ENCODE measurements around the gene TRIM25. TPM values are rescaled to one million over a fixed set of nuclear protein-coding genes. Genes with fewer than 3 reads are reported as not detected.

The TRIM25 gene
- polyA plus RNA-seq, 1 of the 3 experiments (the other 2 are of a cell fraction) = 17.1 TPM

DNA sequence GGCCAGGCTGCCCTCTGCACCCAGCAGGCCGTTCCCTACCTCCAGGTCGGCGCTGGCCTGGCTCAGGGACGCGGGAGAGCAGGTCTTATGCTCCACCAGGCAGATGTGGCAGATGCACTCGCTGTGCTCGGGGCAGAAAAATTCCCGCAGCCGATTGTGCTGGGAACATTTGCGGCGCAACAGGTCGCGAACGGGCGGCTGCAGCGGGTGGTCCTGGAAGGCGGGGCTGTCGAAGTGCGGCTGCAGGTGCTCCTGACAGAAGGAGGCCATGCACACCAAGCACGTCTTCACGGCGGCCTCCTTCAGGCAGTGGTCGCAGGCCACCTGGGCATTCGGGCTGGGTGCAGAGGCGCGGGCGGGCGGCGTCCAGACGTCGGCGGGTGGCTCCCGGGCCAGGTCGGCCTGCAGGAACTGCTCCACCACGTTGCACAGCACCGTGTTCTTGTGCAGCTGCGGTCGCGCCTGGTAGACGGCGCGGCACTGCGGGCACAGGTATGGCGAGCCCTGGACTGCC lies 439 bp downstream of the TRIM25 start:
- Histone ChIP-seq H3K27me3 (ENCODE audit: insufficient read depth) (no peaks in the 10 kb centered on the region), H3K36me3 (replicated peaks in 1 of 2; ENCODE audit: control insufficient read depth in 1 of 2, insufficient read depth in 2 of 2, low read length in 1 of 2) (no peaks in the 10 kb centered on the region), H3K79me2 (ENCODE audit: insufficient read depth) (peaks cover 43% of the 10 kb centered on the region), H3K9me2 (no peaks in the 10 kb centered on the region), H3K9ac (peak overlapping the region; percentile 89), H4K20me1 (ENCODE audit: insufficient read depth) (no peaks in the 10 kb centered on the region), H3K27ac (ENCODE audit: low read depth in 2 of 2, low read length in 1 of 2) (peak overlapping the region; percentile 56 to 75; a peak in 3 of 4 replicates), H3K4me2 (peak overlapping the region; percentile 90), H3K9me3 (no peaks in the 10 kb centered on the region; the same call in 1 of the 2 replicates), H3K4me1 (ENCODE audit: control insufficient read depth in 1 of 2, insufficient read depth in 2 of 2, low read depth in 1 of 2, low read length in 1 of 2) (peaks cover 13 to 23% of the 10 kb centered on the region in 2 experiments; a peak in 2 of 4 replicates), H3F3A (replicated peaks; ENCODE audit: insufficient read depth) (peaks cover 19% of the 10 kb centered on the region), H3K4me3 (ENCODE audit: low read depth in 2 of 2, low read length in 1 of 2) (peak overlapping the region; percentile 73 to 84), H2AFZ (ENCODE audit: low read depth) (peak overlapping the region; percentile 71; the same call in 1 of the 2 replicates)
- ChIA-PET CTCF (interaction anchor here (0.8 to 1.8 kb wide), 5 partner anchors 10 to 100 kb away, joined by 4 to 9 read pairs (median 4); no protein-coding TSS in a partner anchor), POLR2A (interaction anchor here (0.6 to 1.4 kb wide), 11 partner anchors 9 to 96 kb away, joined by 3 to 8 read pairs (median 4); partner anchors contain the start of genes C17orf67, COIL, DGKE and SCPEP1)
- 23% methylated on average over 23 of the region's 44 CpGs for WGBS (ENCODE audit: low lambda C conversion rate)
- peak; percentile 73 for DNase-seq
- no peak for TF ChIP-seq JUND (IDR thresholded peaks at IDR 0.05)
- no peak for TF ChIP-seq NRF1 (IDR thresholded peaks at IDR 0.05; ENCODE audit: low read depth, low read length)
- no peak for TF ChIP-seq RAD21 (IDR thresholded peaks at IDR 0.05; ENCODE audit: low read length)
- TF ChIP-seq YY1 (IDR thresholded peaks at IDR 0.05; ENCODE audit: low read depth) = peak; percentile 11; the same call in 1 of the 2 replicates
- peak; percentile 62; the same call in 1 of the 2 replicates for TF ChIP-seq MXI1 (IDR thresholded peaks at IDR 0.05; ENCODE audit: low read depth, low read length)

DNA sequence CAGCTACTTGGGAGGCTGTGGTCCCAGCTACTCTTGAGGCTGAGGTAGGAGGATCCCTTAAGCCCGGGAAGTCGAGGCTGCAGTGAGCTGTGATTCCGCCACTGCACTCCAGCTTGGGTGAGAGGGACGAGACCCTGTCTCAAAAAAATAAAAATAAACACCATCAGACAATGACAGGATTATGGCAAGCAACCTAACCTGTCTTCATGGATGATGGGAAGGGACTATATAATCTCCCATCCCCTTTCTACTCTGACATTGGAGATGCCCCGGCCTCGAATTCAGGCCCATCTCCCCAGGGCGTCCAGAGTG lies 893 bp downstream of the TRIM25 start:
- CTCF ChIA-PET = interaction anchor here (1.8 kb wide), 1 partner anchor 9 kb away, joined by 9 read pairs; no protein-coding TSS in a partner anchor
- no peak for DNase-seq
- no peak overlapping the region for H3K27ac ChIP-seq (ENCODE audit: low read depth in 2 of 2, low read length in 1 of 2)
- H2AFZ ChIP-seq (ENCODE audit: low read depth) = peak overlapping the region; percentile 71; the same call in 1 of the 2 replicates
- peak overlapping the region; percentile 73 to 84 for H3K4me3 ChIP-seq (ENCODE audit: low read depth in 2 of 2, low read length in 1 of 2)
- peaks cover 19% of the 10 kb centered on the region for H3F3A ChIP-seq (replicated peaks; ENCODE audit: insufficient read depth)
- H3K9ac ChIP-seq = peak overlapping the region; percentile 89; the same call in 1 of the 2 replicates
- H3K4me1 ChIP-seq (ENCODE audit: control insufficient read depth in 1 of 2, insufficient read depth in 2 of 2, low read depth in 1 of 2, low read length in 1 of 2) = peaks cover 13 to 23% of the 10 kb centered on the region in 2 experiments; a peak in 2 of 4 replicates
- POLR2A ChIA-PET = interaction anchor here (0.6 to 1.4 kb wide), 3 partner anchors 29 to 93 kb away, joined by 3 to 8 read pairs (median 4); partner anchors contain the start of genes C17orf67 and DGKE
- no peaks in the 10 kb centered on the region for H3K9me2 ChIP-seq
- no peaks in the 10 kb centered on the region for H4K20me1 ChIP-seq (ENCODE audit: insufficient read depth)
- peak overlapping the region; percentile 90 for H3K4me2 ChIP-seq
- peaks cover 43% of the 10 kb centered on the region for H3K79me2 ChIP-seq (ENCODE audit: insufficient read depth)
- H3K36me3 ChIP-seq (replicated peaks in 1 of 2; ENCODE audit: control insufficient read depth in 1 of 2, insufficient read depth in 2 of 2, low read length in 1 of 2) = peaks cover under 1 to 4% of the 10 kb centered on the region in 2 experiments
- H3K27me3 ChIP-seq (ENCODE audit: insufficient read depth) = no peaks in the 10 kb centered on the region
- TF ChIP-seq YY1 (IDR thresholded peaks at IDR 0.05; ENCODE audit: low read depth) (no peak), RCOR1 (IDR thresholded peaks at IDR 0.05; ENCODE audit: low read length) (no peak), GATA2 (CRISPR knock-in tag; IDR thresholded peaks at IDR 0.05) (no peak), FOXJ3 (CRISPR knock-in tag; IDR thresholded peaks at IDR 0.05) (no peak), SIN3A (IDR thresholded peaks at IDR 0.05; ENCODE audit: borderline replicate concordance, low read depth, low read length) (no peak), FOSL2 (IDR thresholded peaks at IDR 0.05; ENCODE audit: borderline replicate concordance, low read depth) (no peak), JUND (IDR thresholded peaks at IDR 0.05) (no peak), MEF2A (IDR thresholded peaks at IDR 0.05; ENCODE audit: borderline replicate concordance, low read depth) (no peak), RFX5 (IDR thresholded peaks at IDR 0.05; ENCODE audit: low read length) (no peak), TEAD4 (IDR thresholded peaks at IDR 0.05; ENCODE audit: borderline replicate concordance, insufficient read depth) (no peak), CHD2 (IDR thresholded peaks at IDR 0.05; ENCODE audit: low read length, partially characterized antibody) (no peak), GABPA (IDR thresholded peaks at IDR 0.05; ENCODE audit: low read depth) (no peak), SMC3 (IDR thresholded peaks at IDR 0.05; ENCODE audit: low read depth, low read length) (no peak), FOXM1 (IDR thresholded peaks at IDR 0.05; ENCODE audit: low read depth) (no peak)
- TF ChIP-seq, protein P1, sequence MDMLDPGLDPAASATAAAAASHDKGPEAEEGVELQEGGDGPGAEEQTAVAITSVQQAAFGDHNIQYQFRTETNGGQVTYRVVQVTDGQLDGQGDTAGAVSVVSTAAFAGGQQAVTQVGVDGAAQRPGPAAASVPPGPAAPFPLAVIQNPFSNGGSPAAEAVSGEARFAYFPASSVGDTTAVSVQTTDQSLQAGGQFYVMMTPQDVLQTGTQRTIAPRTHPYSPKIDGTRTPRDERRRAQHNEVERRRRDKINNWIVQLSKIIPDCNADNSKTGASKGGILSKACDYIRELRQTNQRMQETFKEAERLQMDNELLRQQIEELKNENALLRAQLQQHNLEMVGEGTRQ (IDR thresholded peaks at IDR 0.05; ENCODE audit: borderline replicate concordance, low read depth, low read length) = no peak
- TF ChIP-seq, protein P2, sequence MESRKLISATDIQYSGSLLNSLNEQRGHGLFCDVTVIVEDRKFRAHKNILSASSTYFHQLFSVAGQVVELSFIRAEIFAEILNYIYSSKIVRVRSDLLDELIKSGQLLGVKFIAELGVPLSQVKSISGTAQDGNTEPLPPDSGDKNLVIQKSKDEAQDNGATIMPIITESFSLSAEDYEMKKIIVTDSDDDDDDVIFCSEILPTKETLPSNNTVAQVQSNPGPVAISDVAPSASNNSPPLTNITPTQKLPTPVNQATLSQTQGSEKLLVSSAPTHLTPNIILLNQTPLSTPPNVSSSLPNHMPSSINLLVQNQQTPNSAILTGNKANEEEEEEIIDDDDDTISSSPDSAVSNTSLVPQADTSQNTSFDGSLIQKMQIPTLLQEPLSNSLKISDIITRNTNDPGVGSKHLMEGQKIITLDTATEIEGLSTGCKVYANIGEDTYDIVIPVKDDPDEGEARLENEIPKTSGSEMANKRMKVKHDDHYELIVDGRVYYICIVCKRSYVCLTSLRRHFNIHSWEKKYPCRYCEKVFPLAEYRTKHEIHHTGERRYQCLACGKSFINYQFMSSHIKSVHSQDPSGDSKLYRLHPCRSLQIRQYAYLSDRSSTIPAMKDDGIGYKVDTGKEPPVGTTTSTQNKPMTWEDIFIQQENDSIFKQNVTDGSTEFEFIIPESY (IDR thresholded peaks at IDR 0.05; ENCODE audit: borderline replicate concordance, low read depth) = no peak
- H3K9me3 ChIP-seq = no peaks in the 10 kb centered on the region; the same call in 1 of the 2 replicates
- WGBS (ENCODE audit: low lambda C conversion rate) = 77% methylated on average over 7 of the region's 7 CpGs
